Tibial artery (tissue), 4 donors: ENCODE results near the gene PCDHGA1.

ENCODE experiments used
- DNase-seq, 2 donors: peaks; one replicate each; pipeline ENCODE4 v3.0.0-alpha.2; 2019
- H3K27ac ChIP-seq, 2 donors: fragments of 200-600 bp; sonication (generic) in 1 of 2; 1 replicate in 1 of 2; 2 replicates in 1 of 2; pipeline ENCODE4 v1.5.1; 2018 to 2019; ENCODE audit warnings: mild to moderate bottlenecking in 1 of 2
- H3K27me3 ChIP-seq, 2 donors: fragments of 200-600 bp; sonication (generic) in 1 of 2; one replicate each; pipeline versions ENCODE4 v1.5.1 to v1.6.0; 2016 to 2019
- H3K36me3 ChIP-seq, 3 donors: fragments of 200-600 bp; sonication (generic) in 2 of 3; one replicate each; pipeline ENCODE4 v1.5.1; 2016 to 2019; ENCODE audit warnings: mild to moderate bottlenecking in 2 of 3
- H3K4me1 ChIP-seq, 4 donors: fragments of 200-600 bp; sonication (generic) in 2 of 4; 1 replicate in 3 of 4; 2 replicates in 1 of 4; pipeline ENCODE4 v1.5.1; 2016 to 2019
- H3K4me3 ChIP-seq, 2 donors: fragments of 200-600 bp; sonication (generic) in 1 of 2; 1 replicate in 1 of 2; 2 replicates in 1 of 2; pipeline ENCODE4 v1.5.1; 2018 to 2019; ENCODE audit warnings: mild to moderate bottlenecking in 2 of 2
- H3K9me3 ChIP-seq, 3 donors: fragments of 200-600 bp; sonication (generic) in 1 of 3; one replicate each; pipeline ENCODE4 v1.5.1; 2016 to 2019
- intact Hi-C: fragments of 100-400 bp; cut with DNase I; formaldehyde crosslinking; loops from one replicate; pipeline ENCODE4 v1.15.0; 2023; ENCODE audit warnings: low total_unique reads
- TF ChIP-seq, protein P1 (sequence below), 2 experiments: fragments of 200-600 bp in 1 of 2; fragments of 450-650 bp in 1 of 2; IDR thresholded peaks; one replicate each; pipeline ENCODE4 v1.5.1; 2017 to 2019; ENCODE audit warnings: antibody characterized with exemption in 2 of 2, mild to moderate bottlenecking in 1 of 2, moderate library complexity in 1 of 2

PCDHGA1 gene

GRCh38 chr5:141507387-141508091, 177.2 kb downstream of the PCDHGA1 start:
- H3K9me3 ChIP-seq: no peaks in the 10 kb centered on the region
- no peaks in the 10 kb centered on the region for H3K27me3 ChIP-seq
- intact Hi-C loops: no loop called here
- DNase-seq: peak in 1 of 2 donors; percentile 65
- H3K4me1 ChIP-seq: peaks cover 0 to 46% (median 37%) of the 10 kb centered on the region in 4 donors
- H3K36me3 ChIP-seq: peaks cover 0 to 37% (median 7%) of the 10 kb centered on the region in 3 donors
- TF ChIP-seq, protein P1, sequence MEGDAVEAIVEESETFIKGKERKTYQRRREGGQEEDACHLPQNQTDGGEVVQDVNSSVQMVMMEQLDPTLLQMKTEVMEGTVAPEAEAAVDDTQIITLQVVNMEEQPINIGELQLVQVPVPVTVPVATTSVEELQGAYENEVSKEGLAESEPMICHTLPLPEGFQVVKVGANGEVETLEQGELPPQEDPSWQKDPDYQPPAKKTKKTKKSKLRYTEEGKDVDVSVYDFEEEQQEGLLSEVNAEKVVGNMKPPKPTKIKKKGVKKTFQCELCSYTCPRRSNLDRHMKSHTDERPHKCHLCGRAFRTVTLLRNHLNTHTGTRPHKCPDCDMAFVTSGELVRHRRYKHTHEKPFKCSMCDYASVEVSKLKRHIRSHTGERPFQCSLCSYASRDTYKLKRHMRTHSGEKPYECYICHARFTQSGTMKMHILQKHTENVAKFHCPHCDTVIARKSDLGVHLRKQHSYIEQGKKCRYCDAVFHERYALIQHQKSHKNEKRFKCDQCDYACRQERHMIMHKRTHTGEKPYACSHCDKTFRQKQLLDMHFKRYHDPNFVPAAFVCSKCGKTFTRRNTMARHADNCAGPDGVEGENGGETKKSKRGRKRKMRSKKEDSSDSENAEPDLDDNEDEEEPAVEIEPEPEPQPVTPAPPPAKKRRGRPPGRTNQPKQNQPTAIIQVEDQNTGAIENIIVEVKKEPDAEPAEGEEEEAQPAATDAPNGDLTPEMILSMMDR (IDR thresholded peaks at IDR 0.05): no peak
- peak overlapping the region; percentile 91 to 95 for H3K27ac ChIP-seq
- peak overlapping the region in 1 of 2 donors; percentile 54 for H3K4me3 ChIP-seq

GRCh38 chr5:141508440-141508797, 178.1 kb downstream of the PCDHGA1 start:
- TF ChIP-seq, protein P1 (IDR thresholded peaks at IDR 0.05): no peak
- DNase-seq: no peak
- Histone ChIP-seq H3K9me3 (no peaks in the 10 kb centered on the region), H3K27me3 (no peaks in the 10 kb centered on the region), H3K27ac (peak overlapping the region; percentile 91 to 95), H3K36me3 (peaks cover 0 to 30% (median 7%) of the 10 kb centered on the region in 3 donors), H3K4me3 (peak overlapping the region; percentile 47 to 54), H3K4me1 (peaks cover 0 to 53% (median 37%) of the 10 kb centered on the region in 4 donors)
- intact Hi-C loops: no loop called here

DNA sequence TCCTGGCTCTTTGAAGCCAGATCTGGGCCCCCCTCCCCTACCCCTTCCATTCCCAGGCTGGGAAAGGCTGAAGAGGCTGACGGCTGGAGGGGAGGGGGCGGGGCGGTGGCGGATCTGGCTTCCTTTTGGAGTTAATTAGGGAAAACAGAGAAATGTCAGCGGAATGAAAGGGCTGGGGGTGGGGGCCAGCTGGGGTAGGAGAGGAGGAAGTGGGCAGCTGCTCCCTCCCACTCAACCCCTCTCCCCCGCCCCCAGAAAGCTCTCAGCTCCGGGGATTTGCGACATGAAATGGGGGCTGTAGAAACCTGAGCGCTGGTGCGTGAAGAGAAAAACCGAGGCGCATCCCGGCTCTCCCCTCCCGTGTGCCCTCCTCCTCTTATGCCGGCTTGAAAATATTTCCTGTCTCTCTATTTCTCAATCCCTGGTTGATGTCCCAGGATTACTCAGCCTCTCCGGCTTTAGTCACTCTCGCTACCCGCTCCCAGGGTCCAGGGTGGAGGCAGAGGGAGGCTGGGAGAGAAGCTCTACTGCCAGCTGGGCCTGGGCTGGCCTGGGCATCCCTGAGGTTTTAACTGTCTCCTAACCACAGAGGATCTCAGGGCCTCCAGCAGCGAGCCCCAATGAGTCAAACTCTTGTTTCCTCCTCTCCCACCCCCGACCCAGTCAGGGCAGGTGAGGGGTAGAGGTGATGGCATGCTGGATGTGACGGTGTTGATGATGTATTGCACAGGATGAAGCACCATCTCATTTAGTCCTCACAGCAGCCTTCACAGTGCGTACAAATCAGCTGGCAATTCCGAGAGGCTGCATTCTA, 178.7 kb downstream of the PCDHGA1 start:
- Histone ChIP-seq H3K27ac (peak overlapping the region; percentile 91 to 95), H3K4me3 (peak overlapping the region; percentile 47 to 54), H3K36me3 (peaks cover 0 to 30% (median 7%) of the 10 kb centered on the region in 3 donors), H3K27me3 (no peaks in the 10 kb centered on the region), H3K4me1 (peaks cover 0 to 57% (median 41%) of the 10 kb centered on the region in 4 donors), H3K9me3 (no peaks in the 10 kb centered on the region)
- intact Hi-C loops: no loop called here
- TF ChIP-seq, protein P1 (IDR thresholded peaks at IDR 0.05): no peak
- DNase-seq: peak; percentile 87 to 92

DNA sequence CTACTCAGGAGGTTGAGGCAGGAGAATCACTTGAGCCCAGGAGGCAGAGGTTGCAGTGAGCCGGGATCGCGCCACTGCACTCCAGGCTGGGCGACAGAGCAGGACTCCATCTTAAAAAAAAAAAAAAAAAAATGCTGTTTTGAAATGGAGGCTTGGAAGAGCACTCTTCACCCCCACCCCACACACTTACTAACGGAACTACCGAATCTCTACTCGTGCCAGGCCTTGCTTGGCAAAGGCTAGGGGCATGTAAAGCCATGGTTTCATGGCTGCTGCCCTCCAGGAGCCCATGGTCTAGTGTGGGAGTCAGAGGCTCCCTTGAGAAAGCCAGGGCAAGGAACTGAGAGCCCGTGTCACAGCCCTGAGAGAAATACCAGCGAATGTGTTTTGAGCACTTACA, 179.8 kb downstream of the PCDHGA1 start:
- Histone ChIP-seq H3K4me1 (peaks cover 0 to 68% (median 51%) of the 10 kb centered on the region in 4 donors), H3K27ac (peak overlapping the region; percentile 91 to 95), H3K9me3 (no peaks in the 10 kb centered on the region), H3K27me3 (no peaks in the 10 kb centered on the region), H3K4me3 (no peak overlapping the region), H3K36me3 (peaks cover 0 to 27% (median 7%) of the 10 kb centered on the region in 3 donors)
- no peak for DNase-seq
- TF ChIP-seq, protein P1 (IDR thresholded peaks at IDR 0.05): no peak
- intact Hi-C loops: loop anchor here (5.0 to 10.0 kb wide), 3 partner anchors 33 to 1105 kb away; partner anchors contain the start of genes ANKHD1 and PCDHGC3

DNA sequence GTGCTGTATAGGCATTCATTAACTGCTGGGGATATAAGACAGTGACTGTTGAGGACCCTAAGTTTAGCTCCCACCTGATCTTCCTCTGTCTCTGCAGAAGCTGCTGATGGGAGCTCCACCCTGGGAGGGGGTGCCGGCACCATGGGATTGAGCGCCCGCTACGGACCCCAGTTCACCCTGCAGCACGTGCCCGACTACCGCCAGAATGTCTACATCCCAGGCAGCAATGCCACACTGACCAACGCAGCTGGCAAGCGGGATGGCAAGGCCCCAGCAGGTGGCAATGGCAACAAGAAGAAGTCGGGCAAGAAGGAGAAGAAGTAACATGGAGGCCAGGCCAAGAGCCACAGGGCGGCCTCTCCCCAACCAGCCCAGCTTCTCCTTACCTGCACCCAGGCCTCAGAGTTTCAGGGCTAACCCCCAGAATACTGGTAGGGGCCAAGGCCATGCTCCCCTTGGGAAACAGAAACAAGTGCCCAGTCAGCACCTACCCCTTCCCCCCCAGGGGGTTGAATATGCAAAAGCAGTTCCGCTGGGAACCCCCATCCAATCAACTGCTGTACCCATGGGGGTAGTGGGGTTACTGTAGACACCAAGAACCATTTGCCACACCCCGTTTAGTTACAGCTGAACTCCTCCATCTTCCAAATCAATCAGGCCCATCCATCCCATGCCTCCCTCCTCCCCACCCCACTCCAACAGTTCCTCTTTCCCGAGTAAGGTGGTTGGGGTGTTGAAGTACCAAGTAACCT, 180.7 kb downstream of the PCDHGA1 start:
- H3K4me1 ChIP-seq: peaks cover 0 to 77% (median 60%) of the 10 kb centered on the region in 4 donors
- TF ChIP-seq, protein P1 (IDR thresholded peaks at IDR 0.05): no peak
- no peaks in the 10 kb centered on the region for H3K27me3 ChIP-seq
- H3K27ac ChIP-seq: peak overlapping the region; percentile 91 to 95
- no peaks in the 10 kb centered on the region for H3K9me3 ChIP-seq
- intact Hi-C loops: loop anchor here (5.0 to 10.0 kb wide), 3 partner anchors 34 to 1106 kb away; partner anchors contain the start of genes ANKHD1 and PCDHGC3
- H3K4me3 ChIP-seq: no peak overlapping the region
- H3K36me3 ChIP-seq: peaks cover 0 to 24% (median 6%) of the 10 kb centered on the region in 3 donors
- DNase-seq: no peak
